A673 (cell line): Measurements from ENCODE around the gene DPYD. TPM values are rescaled to one million over a fixed set of nuclear protein-coding genes. Genes with fewer than 3 reads are reported as not detected.
"Not testable (repeated sequence)": the region's sequence is repeated elsewhere in the genome, so short reads cannot be mapped to it uniquely, and the experiment has no call there.

Experiments used
- BruUV-seq: library from RNA; stranded (reverse); fragments of 400-500 nt; replicated peaks from 2 replicates; lab custom pipeline; 2021; lab: Mats Ljungman, UMichigan
- CTCF ChIA-PET: fragments of 300-600 bp; sonication (Branson Sonifier 250); formaldehyde crosslinking; loops from one replicate; lab custom pipeline; 2022; ENCODE audit warnings: antibody characterized with exemption; lab: Charles Lee
- POLR2A ChIA-PET: fragments of 300-600 bp; sonication (Branson Sonifier 250); formaldehyde crosslinking; loops from one replicate; lab custom pipeline; 2022; ENCODE audit warnings: antibody characterized with exemption; ENCODE audit not compliant: low non-redundant PET; lab: Charles Lee
- DNase-seq: peaks from one replicate; pipeline ENCODE4 v3.0.0-alpha.2; 2015; ENCODE audit warnings: low spot score
- H3K27ac ChIP-seq: fragments of 200-600 bp; sonication (generic); 2 replicates; pipeline ENCODE4 v1.5.1; 2016; ENCODE audit warnings: mixed run types, low read depth, mild to moderate bottlenecking, mixed read lengths, antibody characterized with exemption, low read length; ENCODE audit not compliant: poor library complexity, severe bottlenecking
- H3K27me3 ChIP-seq: fragments of 200-600 bp; sonication (generic); replicated peaks from 2 replicates; pipeline ENCODE4 v1.6.1; 2017; ENCODE audit warnings: mixed run types, low read depth, mild to moderate bottlenecking, mixed read lengths, antibody characterized with exemption, low read length; ENCODE audit not compliant: insufficient read depth, poor library complexity
- H3K36me3 ChIP-seq: fragments of 200-600 bp; sonication (generic); 2 replicates; pipeline ENCODE4 v1.6.1; 2016; ENCODE audit warnings: mixed run types, mild to moderate bottlenecking, mixed read lengths, antibody characterized with exemption, low read length; ENCODE audit not compliant: insufficient read depth, poor library complexity, severe bottlenecking
- H3K4me1 ChIP-seq: fragments of 200-600 bp; sonication (generic); 2 replicates; pipeline ENCODE4 v1.6.1; 2017; ENCODE audit warnings: mixed run types, mild to moderate bottlenecking, mixed read lengths, antibody characterized with exemption, low read length; ENCODE audit not compliant: insufficient read depth, poor library complexity, severe bottlenecking
- H3K4me3 ChIP-seq: fragments of 200-600 bp; sonication (generic); 2 replicates; pipeline ENCODE4 v1.5.1; 2016; ENCODE audit warnings: low read depth, mixed run types, mild to moderate bottlenecking, mixed read lengths, low read length; ENCODE audit not compliant: poor library complexity, severe bottlenecking
- H3K9me3 ChIP-seq: fragments of 200-600 bp; sonication (generic); 2 replicates; pipeline ENCODE4 v1.6.1; 2016; ENCODE audit warnings: mixed run types, low read depth, mild to moderate bottlenecking, mixed read lengths, antibody characterized with exemption, low read length; ENCODE audit not compliant: poor library complexity, severe bottlenecking
- CTCF ChIP-seq: fragments of 300-800, 200-600 bp; sonication (generic); conservative IDR thresholded peaks from 2 replicates; pipeline ENCODE4 v1.5.1; 2017; ENCODE audit warnings: low read depth, mild to moderate bottlenecking, antibody characterized with exemption, low read length, moderate library complexity, mixed read lengths
- EZH2 ChIP-seq: fragments of 200-600 bp; sonication (generic); IDR thresholded peaks from 2 replicates; pipeline ENCODE4 v1.6.1; 2017; ENCODE audit warnings: borderline replicate concordance, low read depth, mild to moderate bottlenecking, mixed read lengths, antibody characterized with exemption, low read length; ENCODE audit not compliant: poor library complexity, severe bottlenecking
- intact Hi-C: fragments of 100-400 bp; cut with micrococcal nuclease; formaldehyde crosslinking; loops from one replicate; pipeline ENCODE4 v1.10.0; 2022; ENCODE audit not compliant: unreplicated experiment
- total RNA-seq: library from RNA; stranded (reverse); gene quantifications from 2 replicates; pipeline ENCODE4 v1.2.3, GENCODE V29; 2021

Gene DPYD
- total RNA-seq, 1 experiment from 2014 or later: 13.4 TPM

- Histone ChIP-seq H3K4me1 (peaks cover 4% of the 10 kb centered on the region), H3K36me3 (no peaks in the 10 kb centered on the region), H3K9me3 (no peaks in the 10 kb centered on the region), H3K27ac (no peak overlapping the region), H3K27me3 (no peaks in the 10 kb centered on the region), H3K4me3 (no peak overlapping the region)
- CTCF ChIA-PET: no interaction called here
- TF ChIP-seq EZH2 (no peak), CTCF (no peak)
- POLR2A ChIA-PET: no interaction called here
- intact Hi-C loops: no loop called here
- no TSS peak for BruUV-seq
- no peak for DNase-seq
Measured at GRCh38 chr1:97351846-97352245, 569.0 kb downstream of the DPYD start.

- TF ChIP-seq CTCF: no peak
- no peaks in the 10 kb centered on the region for H3K9me3 ChIP-seq
- no TSS peak for BruUV-seq
- intact Hi-C loops: no loop called here
- no peak for DNase-seq
- H3K36me3 ChIP-seq: no peaks in the 10 kb centered on the region
- POLR2A ChIA-PET: no interaction called here
- no peak overlapping the region for H3K4me3 ChIP-seq
- peaks cover 4% of the 10 kb centered on the region for H3K4me1 ChIP-seq
- CTCF ChIA-PET: no interaction called here
- H3K27me3 ChIP-seq: no peaks in the 10 kb centered on the region
- no peak overlapping the region for H3K27ac ChIP-seq
Measured at GRCh38 chr1:97350662-97351061, 570.2 kb downstream of the DPYD start.

GRCh38 chr1:97350241-97350640 lies 570.6 kb downstream of the DPYD start:
- Histone ChIP-seq H3K4me3 (no peak overlapping the region), H3K4me1 (peaks cover 4% of the 10 kb centered on the region), H3K9me3 (no peaks in the 10 kb centered on the region), H3K36me3 (no peaks in the 10 kb centered on the region), H3K27me3 (no peaks in the 10 kb centered on the region), H3K27ac (no peak overlapping the region)
- no TSS peak for BruUV-seq
- no peak for DNase-seq
- POLR2A ChIA-PET: no interaction called here
- CTCF ChIA-PET: no interaction called here
- intact Hi-C loops: no loop called here
- TF ChIP-seq EZH2 (no peak), CTCF (no peak)

GRCh38 chr1:97349794-97350193 lies 571.0 kb downstream of the DPYD start:
- CTCF ChIA-PET, POLR2A ChIA-PET, H3K36me3 ChIP-seq, H3K27ac ChIP-seq, H3K9me3 ChIP-seq, BruUV-seq, DNase-seq, H3K4me1 ChIP-seq, H3K27me3 ChIP-seq, intact Hi-C loops, H3K4me3 ChIP-seq: not testable (repeated sequence)
